Right lung (tissue), 5 donors: ENCODE measurements around the gene CEP63. TPM values are rescaled to one million over a fixed set of nuclear protein-coding genes. Genes with fewer than 3 reads are reported as not detected.
"Not testable (repeated sequence)": the region's sequence is repeated elsewhere in the genome, so short reads cannot be mapped to it uniquely, and the experiment has no call there.

Source experiments
- DNase-seq, 2 donors: peaks; one replicate each; pipeline ENCODE4 v3.0.0-alpha.2; 2013
- polyA plus RNA-seq, 5 donors: library from polyadenylated mRNA; unstranded; fragments of 120-200 nt; gene quantifications; one replicate each; pipeline versions ENCODE4 v1.2.1 to v1.2.3, GENCODE V29; 2013; ENCODE audit warnings: inconsistent platforms in 1 of 5, low replicate concordance in 1 of 5; ENCODE audit not compliant: insufficient read length in 5 of 5, insufficient read depth in 1 of 5

The CEP63 gene
- polyA plus RNA-seq, 5 donors: 24.6 to 41.3 (median 33.0) TPM

DNA sequence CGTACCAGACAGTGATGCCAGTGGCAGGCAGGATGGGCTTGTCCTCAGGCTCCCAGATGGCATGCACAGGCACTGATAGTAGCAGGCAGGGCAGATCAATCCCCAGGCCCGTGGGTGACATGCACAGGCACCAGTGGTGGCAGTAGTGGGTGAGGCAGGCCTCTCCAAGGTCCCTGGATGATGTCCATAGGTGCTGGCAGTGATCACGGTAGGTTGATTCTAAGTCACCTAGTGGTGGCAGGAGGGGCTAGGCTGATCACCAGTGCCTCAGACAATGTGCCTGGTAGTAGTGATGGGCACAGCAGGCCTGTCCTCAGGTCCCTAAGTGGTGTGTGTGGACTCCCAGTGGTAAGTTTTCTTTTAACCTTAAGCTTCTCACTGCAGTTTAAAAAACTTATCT is 19.6 kb downstream of the CEP63 start:
- no peak for DNase-seq

DNA sequence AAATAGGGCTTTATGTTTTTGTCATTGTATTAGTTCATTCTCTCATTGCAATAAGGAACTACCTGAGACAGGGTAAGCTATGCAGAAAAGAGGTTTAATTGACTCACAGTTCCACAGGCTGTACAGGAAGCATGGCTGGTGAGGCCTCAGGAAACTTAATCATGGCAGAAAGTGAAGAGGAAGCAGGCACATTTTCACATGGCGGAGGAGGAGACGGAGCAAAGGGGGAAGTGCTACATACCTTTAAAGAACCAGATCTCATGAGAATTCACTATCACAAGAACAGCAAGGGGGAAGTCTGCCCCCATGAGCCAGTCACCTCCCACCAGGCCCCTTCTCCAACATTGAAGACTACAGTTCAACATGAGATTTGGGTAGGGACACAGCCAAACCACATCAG is 25.6 kb downstream of the CEP63 start:
- no peak for DNase-seq

DNA sequence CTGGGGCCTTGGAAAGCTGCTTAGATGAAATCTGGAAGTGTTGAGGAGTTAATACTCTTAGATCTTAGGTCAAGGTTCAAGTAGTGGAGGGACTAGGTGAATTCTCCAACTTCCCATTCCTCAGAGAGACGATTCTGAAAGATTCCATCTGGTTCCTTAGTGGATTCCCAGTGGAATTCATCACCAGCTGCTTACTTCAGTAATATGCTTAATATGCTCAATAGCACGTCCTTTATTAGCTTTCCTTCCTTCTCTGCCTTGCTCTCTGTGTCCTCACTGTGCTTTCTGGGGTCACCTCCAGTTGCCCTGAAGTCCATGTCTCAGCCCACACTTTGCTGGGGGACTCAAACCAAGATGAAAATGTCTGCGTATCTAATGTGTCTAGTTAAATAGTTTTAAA is 31.0 kb downstream of the CEP63 start:
- DNase-seq: no peak

DNA sequence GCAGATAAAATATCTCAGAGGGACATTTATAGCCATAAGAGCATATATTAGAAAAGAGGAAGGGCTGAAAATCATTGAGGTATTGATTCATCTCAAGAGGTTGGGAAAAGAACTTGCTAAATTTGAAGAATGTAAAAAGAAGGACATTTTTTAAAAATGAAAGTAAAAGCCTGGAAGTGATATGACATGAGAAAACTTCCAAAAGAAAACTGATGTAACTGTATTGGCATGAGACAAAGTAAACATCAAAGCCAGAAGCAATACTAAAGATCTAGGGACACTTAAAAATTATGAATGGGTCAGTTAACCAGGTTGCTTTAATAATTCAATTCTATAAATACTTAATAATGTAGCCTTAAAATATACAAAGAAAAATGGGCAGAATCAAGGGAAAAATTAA is 31.9 kb downstream of the CEP63 start:
- DNase-seq: no peak

DNA sequence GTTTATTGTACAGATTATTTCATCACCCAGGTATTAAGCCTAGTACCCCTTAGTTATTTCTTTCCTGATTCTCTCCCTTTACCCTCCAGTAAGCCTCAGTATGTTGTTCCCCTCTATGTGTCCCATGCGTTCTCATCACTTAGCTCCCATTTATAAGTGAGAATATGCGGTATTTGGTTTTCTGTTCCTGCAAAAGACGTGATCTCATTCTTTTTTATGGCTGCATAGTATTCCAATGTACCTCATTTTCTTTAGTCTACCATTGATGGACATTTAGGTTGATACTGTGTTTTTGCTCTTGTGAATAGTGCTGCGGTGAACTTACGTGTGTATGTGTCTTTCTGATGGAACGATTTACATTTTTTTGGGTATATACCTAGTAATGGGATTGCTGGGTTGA is 36.7 kb downstream of the CEP63 start:
- no peak for DNase-seq

DNA sequence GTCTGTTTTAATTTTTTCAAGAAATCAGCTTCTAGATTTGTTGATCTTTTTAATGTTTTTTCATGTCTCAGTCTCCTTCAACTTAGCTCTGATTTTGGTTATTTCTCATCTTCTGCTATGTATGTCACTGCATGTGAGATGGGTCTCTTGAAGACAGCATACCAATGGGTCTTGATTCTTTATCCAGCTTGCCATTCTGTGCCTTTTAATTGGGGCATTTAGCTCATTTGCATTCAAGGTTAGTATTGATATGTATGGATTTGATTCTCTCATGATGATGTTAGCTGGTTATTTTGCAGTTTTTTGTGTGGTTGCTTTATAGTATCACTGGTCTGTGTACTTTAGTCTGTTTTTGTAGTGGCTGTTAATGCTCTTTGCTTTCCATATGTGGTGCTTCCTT is 39.4 kb downstream of the CEP63 start:
- DNase-seq: no peak

DNA sequence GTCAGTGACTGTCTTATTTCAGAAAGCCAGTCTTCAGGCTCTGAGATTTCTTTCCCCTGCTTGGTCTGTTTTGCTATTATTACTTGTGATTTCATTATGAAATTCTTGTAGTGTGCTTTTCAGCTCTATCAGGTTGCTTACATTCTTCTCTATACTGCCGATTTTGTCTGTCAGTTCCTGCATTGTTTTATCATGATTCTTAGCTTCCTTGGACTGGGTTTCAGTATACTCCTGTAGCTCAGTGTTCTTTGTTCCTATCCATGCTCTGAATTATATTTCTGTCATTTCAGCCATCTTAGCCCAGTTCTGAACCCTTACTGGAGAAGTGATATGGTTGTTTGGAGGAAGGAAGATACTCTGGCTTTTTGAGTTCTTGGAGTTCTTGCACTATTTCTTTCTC is 40.5 kb downstream of the CEP63 start:
- no peak for DNase-seq

DNA sequence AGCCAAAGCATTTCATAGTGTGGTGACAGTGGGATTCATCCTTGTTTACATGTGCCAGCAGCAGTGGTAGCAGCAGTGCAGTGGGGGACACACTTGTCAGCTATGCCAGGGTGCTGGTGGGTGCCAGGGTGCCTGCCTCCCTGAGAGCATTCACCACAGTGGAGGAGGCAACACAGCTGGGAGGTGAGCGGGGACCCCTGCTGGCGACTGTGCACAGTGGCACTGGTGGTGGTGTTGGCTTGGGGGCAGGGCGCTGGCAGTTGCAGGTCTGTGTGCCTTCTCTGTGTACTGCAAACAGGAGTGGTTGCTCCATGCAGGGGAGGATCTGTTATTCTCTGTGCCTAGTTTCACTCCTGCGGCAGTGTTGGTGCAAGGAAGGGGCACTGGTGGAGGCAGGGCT is 41.2 kb downstream of the CEP63 start:
- no peak for DNase-seq

DNA sequence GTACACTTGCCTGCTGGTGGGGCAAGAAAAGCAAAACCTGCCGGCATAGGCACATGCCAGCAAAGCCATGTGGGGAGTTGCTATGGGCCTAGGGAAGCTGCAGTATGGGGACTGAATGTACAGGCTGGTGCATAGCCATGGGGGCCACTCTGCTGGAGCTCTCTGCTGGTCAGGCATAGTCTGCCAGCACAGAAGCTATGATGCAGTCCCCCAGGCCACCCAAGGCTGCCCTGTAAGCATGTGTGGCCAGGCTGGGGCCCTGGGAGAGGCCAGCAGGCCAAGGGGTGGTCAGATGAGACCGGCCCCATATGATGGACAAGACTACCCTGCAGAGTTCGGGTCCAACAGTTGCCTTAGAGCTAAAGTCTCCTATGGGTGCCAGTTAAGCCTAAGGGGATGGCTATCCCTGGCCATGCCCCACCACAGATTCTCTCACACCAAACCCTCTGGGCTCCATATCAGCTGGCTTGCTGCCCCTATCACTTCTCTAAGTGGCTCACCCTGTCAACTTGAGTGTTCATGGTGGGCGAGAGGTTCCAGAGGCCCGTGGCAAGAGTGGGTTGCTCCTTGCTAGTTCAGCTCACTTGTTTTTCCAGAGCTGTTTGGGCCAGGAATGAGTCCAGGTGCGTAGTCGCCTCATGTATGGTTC is 41.8 kb downstream of the CEP63 start:
- no peak for DNase-seq

DNA sequence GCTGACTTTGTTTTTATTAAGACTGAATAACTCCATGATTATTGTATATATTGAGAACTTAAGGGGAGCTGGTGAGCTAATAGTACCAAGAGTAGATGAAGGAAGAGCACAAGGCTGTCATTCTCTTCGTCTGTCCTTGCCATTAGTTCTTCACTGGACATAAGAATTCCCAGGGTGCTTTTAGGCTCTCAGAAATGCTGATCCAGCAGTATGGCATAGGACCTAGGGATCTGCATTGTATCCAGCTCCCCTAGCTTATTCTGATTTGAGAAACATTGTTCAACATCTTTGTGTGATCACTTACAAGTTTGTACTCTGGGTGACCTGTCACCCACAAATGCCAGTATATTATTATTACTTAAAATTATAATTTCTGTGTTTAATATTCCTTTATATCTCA is 47.6 kb downstream of the CEP63 start:
- no peak for DNase-seq

DNA sequence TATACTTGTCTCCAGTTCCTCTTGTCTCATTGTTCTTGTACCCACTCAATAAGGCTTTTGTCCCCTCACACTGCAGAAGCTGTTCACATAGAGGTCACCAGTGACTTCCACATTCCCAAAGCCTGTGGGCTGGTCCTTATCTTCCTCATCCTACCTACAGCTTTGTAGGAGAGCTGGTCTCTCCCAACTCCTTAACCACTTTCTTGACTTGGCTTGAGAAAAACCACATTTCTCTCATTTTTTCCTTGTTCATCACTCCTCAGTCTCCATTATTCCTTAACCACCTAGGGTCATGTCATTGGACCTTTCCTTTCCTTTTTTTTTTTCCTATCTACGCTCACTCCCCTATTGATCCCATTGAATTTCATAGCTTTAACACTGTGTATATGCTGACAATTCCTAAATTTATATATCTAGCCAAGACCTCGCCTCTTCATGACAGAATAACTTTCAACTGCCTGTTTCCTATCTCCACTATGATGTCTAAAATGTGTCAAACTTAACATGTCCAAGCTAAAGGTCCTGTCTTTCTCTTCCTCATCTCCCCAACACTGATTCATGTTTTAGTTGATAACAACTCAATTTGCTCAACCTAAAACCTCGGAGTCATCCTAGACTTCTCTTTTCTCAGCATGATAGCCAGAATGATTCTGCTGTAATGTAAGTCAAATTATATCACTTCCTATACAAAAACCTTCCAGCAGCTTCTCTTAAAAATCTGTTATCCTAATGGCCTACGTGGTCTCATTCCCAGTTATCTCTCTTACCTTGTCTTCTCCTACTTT is 49.5 kb downstream of the CEP63 start:
- DNase-seq: no peak

DNA sequence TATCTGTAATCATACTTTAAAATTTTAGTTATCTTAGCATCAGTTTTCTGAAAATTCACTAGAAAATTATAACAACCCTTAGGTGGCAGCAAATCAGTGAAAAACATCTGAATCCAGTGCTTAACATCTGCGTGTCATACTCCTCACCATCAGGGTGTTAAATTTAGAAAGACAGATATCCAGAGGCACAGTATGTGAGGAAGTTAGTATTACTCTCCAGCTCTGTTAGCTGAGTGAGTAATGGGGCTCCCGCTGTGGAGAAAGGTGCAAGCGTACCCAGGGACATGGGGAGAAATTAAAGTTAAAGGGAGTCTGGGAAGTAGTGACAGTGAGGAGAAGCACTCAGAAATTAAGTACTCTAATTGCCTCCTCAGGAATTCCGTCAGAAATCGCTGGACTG is 50.9 kb downstream of the CEP63 start:
- DNase-seq: no peak

DNA sequence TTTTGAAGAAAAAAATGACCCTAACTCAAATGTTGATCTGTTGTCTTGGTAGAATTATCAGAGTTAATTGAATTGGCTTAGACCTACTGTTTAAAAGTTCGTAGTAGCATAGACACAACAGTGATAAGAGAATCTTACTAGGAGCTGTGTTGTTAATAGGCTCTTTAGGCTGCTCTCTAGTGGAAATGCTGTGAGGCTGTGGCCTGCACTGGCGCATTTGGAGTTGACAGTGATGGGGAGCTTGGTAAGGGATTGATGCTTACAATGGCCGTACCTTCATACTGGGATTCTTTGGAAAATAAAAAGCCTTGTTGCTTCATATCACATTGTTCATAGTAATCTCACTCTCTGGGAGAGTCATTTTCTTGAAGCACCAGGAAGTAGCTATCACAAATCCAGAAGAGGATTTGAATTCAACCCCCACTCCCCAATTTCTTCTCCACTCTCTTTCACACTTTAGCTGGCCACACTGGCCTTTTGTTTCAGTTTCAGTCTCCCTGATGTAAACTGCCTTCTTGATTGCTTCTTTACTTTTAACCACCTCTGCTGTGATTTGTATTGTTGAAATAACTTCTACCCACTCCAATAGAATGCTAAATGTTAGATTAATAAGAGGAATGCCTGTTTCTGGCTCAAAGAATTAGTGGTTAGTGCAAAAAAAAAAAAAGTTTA is 56.6 kb downstream of the CEP63 start:
- DNase-seq: no peak

DNA sequence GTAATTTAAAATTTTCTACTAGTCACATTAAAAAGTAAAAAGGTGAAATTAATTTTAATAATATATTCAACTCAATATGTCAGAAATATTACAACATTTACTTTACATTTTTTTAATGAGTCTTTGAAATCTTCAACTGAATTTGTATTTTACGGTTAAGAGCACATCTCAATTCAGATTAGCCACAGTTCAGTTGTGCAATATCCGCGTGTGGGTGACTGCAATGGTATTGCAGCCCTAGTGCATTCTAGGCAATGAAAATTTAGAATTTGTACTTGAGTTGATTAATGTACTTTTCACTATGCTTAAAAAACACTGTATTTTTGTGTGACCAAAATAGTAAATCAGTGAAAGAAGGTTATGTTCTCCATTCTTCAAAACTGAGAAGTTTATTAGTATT is 57.3 kb downstream of the CEP63 start:
- no peak for DNase-seq

DNA sequence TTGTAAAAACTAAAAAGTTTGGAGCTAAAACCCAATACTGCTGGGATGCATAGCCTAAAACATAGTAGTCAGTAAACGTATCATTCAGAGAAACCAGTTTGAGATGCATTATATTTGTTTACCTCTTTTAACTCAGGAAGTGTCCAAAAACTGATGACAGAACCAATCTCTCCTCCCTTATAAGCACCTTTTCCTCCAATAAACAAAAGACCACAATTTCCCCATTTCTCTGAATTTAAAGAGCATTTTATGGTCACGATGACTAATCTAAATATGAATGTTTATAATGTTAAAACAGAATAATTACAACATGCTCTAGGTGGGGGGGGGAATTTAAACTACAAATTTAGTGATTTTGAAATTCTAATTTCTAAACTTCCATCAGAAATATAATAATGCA is 58.5 kb downstream of the CEP63 start:
- no peak for DNase-seq

DNA sequence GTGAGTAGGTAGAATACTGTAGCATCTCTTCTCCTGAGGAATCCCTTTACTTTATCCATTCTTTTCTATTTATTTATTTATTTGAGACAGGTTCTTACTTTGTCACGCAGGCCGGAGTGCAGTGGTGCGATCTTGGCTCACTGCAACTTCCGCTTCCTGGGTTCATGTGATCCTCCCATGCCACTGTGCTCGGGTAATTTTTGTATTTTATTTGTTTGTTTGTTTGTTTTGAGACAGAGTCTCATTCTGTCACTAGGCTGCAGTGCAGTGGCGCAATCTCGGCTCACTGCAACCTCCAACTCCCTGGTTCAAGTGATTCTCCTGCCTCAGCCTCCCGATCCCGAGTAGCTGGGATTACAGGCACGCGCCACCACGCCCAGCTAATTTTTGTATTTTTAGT is 58.9 kb downstream of the CEP63 start:
- not testable (repeated sequence) for DNase-seq

- DNase-seq: no peak
These were observed 60.0 kb downstream of the CEP63 start for GRCh38 chr3:134545818-134546217.

DNA sequence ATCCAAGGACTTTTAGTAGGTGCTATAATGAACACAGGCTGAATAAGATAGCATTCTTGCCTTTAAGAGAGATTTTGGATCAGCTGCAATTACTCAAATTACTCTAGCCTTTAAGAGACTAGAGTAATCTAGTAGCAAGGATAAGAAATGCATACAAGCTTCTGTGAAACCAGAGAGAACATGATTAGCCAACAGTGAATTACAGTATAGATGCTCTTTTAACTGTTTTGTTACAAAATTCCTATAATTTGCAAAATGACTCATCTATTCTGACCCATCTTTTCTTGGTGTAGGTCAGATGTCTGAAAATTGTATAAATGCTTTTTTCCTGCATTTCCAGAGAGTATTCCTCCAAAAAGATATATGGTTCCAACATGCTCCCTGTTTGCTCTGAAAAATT is 66.9 kb downstream of the CEP63 start:
- no peak for DNase-seq

GRCh38 chr3:134559591-134559990 is 73.7 kb downstream of the CEP63 start:
- DNase-seq: no peak

- DNase-seq: no peak
These were observed 76.2 kb downstream of the CEP63 start for GRCh38 chr3:134562055-134562454.

- no peak for DNase-seq
These were observed 77.7 kb downstream of the CEP63 start for GRCh38 chr3:134563601-134564000.

GRCh38 chr3:134564991-134565390 is 79.1 kb downstream of the CEP63 start:
- DNase-seq: no peak

GRCh38 chr3:134567605-134568004 is 81.7 kb downstream of the CEP63 start:
- peak in 1 of 2 donors; percentile 4 for DNase-seq
